ENCODE measurements around the gene GALM. TPM values are rescaled to one million over a fixed set of nuclear protein-coding genes. Genes with fewer than 3 reads are reported as not detected.
"Not testable (repeated sequence)": the region's sequence is repeated elsewhere in the genome, so short reads cannot be mapped to it uniquely, and the experiment has no call there.

Gene GALM
- total RNA-seq, 2 donors from 2014 or later = 16.1 to 45.0 TPM

DNA sequence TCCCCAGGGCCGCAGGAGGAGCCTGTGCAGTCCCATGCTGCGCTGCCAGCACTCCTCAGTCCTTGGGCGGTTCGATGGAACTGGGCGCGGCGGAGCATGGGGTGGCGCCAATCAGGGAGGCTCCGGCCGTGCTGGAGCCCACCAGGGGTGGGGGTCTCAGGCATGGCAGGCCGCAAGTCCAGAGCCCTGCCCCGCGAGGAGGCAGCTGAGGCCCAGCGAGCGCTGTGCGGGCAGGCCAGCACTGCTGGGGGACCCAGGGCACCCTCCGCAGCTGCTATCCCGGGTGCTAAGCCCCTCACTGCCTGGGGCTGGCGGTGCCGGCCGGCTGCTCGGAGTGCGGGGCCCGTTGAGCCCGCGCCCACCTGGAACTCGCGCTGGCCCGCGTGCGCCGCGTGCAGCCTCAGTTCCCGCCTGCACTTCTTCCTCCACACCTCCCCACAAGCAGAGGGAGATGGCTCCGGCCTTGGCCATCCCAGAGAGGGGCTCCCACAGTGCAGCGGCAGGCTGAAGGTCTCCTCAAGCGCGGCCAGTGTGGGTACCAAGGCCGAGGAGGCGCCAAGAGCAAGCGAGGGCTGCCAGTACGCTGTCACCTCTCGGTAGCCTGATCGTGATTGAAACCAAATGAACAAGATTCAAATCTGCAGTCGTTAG lies 22.8 kb upstream of the GALM start:
- ATAC-seq (no peak), DNase-seq (ENCODE audit: low spot score in 2 of 2) (no peak)
- peak overlapping the region; percentile 81 to 93 for H3K27ac Mint-ChIP-seq
- H3K9me3 Mint-ChIP-seq = peaks cover 4 to 10% of the 10 kb centered on the region in 2 donors
- H3K36me3 Mint-ChIP-seq = peaks cover 5 to 13% of the 10 kb centered on the region in 2 donors

DNA sequence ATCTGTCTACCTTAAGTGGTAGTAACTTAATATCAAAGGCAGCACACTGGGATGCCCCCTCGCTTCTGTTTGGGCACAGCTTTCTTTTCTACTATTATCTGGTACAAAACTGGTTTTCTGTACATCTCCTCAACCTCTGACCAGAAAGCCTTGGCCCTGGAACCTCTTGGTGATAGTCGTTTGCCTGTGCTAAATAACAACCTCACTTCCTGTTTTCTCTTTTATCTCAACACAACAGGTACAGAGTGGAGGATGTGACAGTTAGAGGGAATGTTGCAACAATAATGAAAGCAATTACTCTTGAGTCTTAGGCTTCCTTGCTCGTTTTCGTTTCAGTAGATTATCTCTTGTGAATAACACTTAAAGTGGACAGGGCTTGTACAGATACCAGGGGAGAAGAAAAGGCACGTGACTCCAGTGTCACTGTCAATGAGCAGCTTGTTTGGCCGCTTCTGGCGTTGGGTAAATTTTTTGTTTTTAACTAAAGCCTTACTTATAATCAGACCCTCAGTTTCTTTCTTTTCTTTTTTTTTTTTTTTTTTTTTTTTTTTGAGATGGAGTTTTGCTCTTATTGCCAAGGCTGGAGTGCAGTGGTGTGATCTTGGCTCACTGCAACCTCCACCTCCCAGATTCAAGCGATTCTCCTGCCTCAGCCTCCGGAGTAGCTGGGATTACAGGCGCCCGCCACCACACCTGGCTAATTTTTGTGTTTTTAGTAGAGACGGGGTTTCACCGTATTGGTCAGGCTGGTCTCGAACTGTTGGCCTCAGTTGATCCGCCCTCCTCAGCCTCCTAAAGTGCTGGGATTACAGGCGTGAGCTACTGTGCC lies 22.0 kb upstream of the GALM start:
- peak; percentile 50 to 55 for ATAC-seq
- H3K9me3 Mint-ChIP-seq = peaks cover 4 to 18% of the 10 kb centered on the region in 2 donors
- H3K36me3 Mint-ChIP-seq = peaks cover 5 to 20% of the 10 kb centered on the region in 2 donors
- not testable (repeated sequence) for DNase-seq (ENCODE audit: low spot score in 2 of 2)
- peak overlapping the region; percentile 81 to 93 for H3K27ac Mint-ChIP-seq

DNA sequence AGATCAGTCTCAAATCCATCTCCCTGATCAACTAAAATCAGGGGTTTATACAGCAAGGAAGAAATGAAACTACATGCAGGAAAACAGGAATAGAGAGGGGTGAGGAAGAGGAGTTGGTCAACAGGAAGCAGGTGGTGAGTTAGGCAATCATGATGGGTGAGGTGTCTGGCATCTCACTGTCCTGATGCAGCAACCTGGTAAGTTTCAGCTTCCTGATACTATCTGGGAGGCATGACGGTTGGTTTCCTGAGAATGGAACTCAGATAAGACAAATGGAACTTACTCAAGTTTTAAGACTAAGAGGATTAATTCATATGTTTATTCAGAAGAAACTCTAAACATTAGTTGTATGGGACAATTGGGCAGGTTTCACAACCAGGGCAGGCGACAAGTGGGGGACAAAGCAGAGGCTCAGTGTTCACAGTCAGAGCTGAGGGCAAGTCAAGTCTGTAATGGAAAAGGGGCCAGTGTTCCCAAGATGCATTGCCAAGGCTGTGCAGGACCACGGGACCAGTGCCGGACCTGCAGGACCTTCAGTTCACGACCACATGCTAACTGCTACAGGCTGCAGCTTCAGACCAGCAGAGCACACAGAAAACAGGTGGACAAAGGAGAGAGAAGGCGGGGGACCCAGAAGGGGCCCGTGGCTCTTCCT lies 17.7 kb upstream of the GALM start:
- H3K9me3 Mint-ChIP-seq = peaks cover 4 to 19% of the 10 kb centered on the region in 2 donors
- H3K27ac Mint-ChIP-seq = peak overlapping the region; percentile 20 to 58
- peak in 1 of 2 donors; percentile 24 for ATAC-seq

DNA sequence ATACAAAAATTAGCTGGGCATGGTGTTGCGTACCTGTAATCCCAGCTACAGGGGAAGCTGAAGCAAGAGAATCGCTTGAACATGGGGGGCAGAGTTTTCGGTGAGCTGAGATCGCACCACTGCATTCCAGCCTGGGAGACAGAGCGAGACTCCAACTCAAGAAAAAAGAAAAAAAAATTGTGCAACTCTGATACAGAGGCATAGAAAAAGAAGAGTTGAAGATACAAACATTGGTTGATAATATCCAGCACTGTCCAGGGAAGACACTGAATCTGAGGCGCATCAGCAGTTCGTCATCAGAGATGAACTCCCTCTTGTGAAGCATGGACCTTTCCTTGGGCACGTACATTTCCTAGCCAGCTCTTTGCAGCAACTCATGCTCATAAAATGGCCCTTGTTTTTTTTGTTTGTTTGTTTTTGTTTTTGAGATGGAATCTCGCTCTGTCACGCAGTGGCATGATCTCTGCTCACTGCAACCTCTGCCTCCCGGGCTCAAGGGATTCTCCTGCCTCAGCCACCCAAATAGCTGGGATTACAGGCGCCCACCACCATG lies 16.7 kb upstream of the GALM start:
- DNase-seq (ENCODE audit: low spot score in 2 of 2) (no peak), ATAC-seq (no peak)
- H3K36me3 Mint-ChIP-seq = peaks cover 0 to 15% of the 10 kb centered on the region in 2 donors
- peaks cover 0 to 15% of the 10 kb centered on the region in 2 donors for H3K9me3 Mint-ChIP-seq
- H3K27ac Mint-ChIP-seq = no peak overlapping the region

More for the DNA sequence above, 17.7 kb upstream of the GALM start:
- peaks cover 5 to 22% of the 10 kb centered on the region in 2 donors for H3K36me3 Mint-ChIP-seq
- DNase-seq (ENCODE audit: low spot score in 2 of 2) = no peak

DNA sequence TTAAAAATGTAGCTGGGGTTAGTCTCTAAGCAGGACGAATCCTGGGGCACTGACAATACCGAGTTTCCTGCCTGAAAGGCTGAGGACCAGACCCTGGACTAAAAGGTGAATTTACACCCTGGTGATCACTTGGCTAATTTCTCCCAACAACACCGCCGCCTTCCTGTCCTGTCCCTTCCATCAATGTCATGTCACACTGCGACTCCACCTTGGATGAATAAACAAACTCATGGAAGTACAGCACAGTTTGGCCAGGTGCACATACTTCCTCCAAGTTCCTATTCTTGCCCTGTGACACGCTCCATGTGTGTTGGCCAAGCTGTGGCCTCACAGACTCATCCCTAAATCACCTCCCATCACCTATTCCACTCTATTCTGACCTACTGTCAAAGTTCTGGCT lies 15.9 kb upstream of the GALM start:
- ATAC-seq = no peak
- no peak overlapping the region for H3K27ac Mint-ChIP-seq

DNA sequence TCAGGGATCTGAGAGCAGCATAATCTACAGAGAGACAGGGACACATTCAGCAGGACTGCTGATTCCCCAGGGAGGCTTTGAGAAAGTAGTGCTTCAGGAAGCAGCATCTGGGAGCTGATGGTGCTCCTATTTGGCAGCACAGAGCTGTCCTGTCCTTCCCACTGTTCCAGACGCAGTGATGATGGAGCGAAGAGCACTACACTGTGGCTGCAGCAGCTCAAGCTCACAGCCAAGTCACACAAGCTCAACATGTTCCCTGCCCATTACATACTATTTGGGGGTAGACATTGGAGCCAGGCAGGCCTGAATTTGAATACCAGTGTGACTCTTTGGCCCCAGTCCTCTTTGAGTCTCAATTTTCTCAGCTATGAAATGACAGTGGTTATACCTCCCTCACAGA lies 15.2 kb upstream of the GALM start:
- H3K27ac Mint-ChIP-seq = no peak overlapping the region
- H3K9me3 Mint-ChIP-seq = peaks cover 4 to 16% of the 10 kb centered on the region in 2 donors
- DNase-seq (ENCODE audit: low spot score in 2 of 2) (no peak), ATAC-seq (no peak)
- peaks cover 4 to 16% of the 10 kb centered on the region in 2 donors for H3K36me3 Mint-ChIP-seq

More for the DNA sequence above, 15.9 kb upstream of the GALM start:
- Mint-ChIP-seq H3K9me3 (peaks cover 4 to 15% of the 10 kb centered on the region in 2 donors), H3K36me3 (peaks cover 4 to 15% of the 10 kb centered on the region in 2 donors)
- no peak for DNase-seq (ENCODE audit: low spot score in 2 of 2)

DNA sequence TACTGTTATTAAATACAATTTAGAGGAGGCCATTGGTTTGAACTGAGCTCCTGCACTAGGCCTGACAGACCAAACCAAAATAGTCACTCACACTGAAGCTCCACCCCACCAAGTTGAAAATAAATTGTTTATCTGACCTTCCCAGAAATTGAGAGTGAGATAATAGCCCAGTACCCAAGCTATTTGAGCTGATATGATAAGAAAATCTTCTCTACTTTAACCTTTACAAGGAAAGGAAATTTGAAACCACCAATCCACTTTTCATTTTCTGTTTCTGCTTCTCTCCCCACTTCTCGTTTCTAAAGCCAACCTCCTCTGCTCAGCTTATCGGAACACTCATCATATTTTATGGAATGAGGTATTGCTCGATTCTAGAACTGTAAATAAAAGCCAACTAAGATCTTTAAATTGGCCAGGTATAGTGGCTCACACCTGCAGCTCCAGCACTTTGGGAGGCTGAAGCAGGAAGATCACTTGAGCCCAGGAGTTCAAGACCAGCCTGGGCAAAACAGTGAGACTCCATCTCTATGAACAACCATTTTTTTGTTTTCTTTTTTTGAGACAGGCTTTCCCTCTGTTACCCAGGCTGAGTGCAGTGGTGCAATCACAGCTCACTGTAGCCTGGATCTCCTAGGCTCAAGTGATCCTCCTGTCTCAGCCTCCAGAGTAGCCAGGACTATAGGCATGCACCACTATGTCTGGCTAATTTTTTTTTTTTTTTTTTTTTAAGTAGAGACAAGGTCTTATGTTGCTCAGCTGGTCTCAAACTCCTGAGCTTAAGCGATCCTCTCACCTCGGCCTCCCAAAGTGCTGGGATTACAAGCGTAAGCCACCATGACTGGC lies 13.3 kb upstream of the GALM start:
- H3K9me3 Mint-ChIP-seq = peaks cover 4 to 21% of the 10 kb centered on the region in 2 donors
- no peak for DNase-seq (ENCODE audit: low spot score in 2 of 2)
- ATAC-seq = peak in 1 of 2 donors; percentile 20
- peak overlapping the region; percentile 65 to 83 for H3K27ac Mint-ChIP-seq
- H3K36me3 Mint-ChIP-seq = peaks cover 4 to 25% of the 10 kb centered on the region in 2 donors

DNA sequence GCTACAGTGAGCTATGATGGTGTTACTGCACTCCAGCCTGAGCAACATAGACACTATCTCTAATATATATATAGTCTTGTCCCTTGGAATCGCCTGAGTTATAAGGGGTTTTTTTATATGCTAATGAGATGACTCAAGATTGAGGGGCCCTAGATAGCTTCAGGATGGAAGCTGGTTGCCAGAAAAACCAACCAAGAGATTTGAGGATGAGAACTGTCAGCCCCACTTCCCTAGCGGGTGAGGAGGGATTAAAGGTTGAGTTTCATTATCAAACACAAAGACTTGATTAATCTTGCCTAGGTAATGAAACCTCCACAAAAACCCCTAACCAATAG lies 12.6 kb upstream of the GALM start:
- H3K27ac Mint-ChIP-seq = peak overlapping the region; percentile 65 to 83
- ATAC-seq (peak in 1 of 2 donors; percentile 64), DNase-seq (ENCODE audit: low spot score in 2 of 2) (no peak)
- peaks cover 4 to 16% of the 10 kb centered on the region in 2 donors for H3K9me3 Mint-ChIP-seq
- H3K36me3 Mint-ChIP-seq = peaks cover 4 to 21% of the 10 kb centered on the region in 2 donors

DNA sequence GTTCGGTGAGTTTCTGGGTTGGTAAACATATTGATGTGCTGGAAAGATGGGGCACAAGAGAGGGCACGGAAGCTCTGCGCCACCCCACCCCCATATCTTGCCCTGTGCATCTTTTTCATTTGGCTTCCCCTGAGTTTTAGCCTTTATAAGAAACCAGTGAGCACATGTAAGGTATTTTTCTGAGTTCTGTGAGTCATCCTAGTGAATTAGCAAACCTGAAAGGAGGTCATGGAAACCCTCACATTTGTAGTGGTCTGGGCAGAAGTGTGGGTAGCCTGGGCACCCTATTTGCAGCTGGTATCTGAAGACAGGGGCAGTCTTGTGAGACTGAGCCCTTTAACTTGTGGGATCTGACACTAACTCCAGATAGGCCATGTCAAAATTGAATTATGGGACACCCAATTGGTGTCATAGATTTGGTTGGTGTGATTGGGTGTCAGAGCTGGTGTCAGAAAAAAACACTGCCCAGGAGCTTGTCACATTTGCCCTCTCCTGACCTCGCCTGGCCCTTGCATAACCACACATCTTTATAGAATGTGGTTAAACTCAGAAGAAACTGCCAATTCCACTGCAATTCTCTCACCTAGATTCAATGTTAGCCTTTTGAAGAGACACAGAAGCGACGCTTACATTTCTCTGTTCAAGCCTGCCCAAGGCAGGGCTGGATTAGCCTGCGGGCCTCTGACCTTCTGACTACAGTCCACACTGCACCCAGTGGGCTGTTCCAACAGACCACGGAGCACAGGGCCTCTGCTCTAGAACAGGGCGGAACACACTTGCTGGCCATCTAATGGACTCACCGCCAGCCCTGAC lies 12.0 kb upstream of the GALM start:
- Mint-ChIP-seq H3K27ac (peak overlapping the region; percentile 65 to 83), H3K36me3 (peaks cover 4 to 16% of the 10 kb centered on the region in 2 donors), H3K9me3 (peaks cover 4 to 11% of the 10 kb centered on the region in 2 donors)
- peak; percentile 85 for ATAC-seq
- DNase-seq (ENCODE audit: low spot score in 2 of 2) = peak; percentile 61 to 79

DNA sequence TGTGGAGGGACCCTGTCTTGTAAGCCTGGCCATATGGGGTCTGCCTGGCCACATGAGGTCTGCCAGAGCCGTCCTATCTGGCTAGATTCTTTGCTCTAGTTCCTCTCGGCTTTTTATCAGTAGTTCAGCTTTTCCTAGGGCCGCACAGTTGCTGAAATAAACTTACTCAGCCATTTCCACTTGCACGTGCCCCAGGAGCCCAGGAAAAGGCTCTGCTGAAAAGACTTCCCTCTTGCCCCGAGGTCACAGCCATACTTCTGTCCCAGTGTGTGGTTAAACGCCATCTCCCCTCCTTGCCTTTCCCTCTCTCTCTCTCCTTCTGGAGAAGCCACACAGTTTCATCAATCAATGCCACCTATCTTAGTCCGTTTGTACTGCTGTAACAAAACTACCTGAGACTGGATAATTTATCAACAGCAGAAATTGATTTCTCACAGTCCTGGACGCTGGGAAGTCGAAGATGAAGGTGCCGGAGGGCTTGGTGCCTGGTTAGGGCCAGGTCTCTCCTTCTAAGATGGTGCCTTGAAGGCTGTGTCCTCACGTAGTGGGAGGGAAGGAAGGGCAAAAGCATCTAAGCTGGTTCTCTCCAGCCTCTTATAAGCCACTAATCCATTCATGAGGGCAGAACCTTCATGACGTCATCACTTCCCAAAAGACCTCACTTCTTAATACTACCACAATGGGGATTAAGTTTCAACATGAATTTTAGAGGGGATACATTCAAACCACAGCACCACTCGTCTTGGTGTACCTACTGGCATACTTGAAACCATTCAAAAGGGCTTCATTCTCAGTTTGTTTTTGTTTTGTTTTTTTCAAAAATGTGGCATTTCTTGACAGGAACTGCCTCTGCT lies 11.2 kb upstream of the GALM start:
- no peak for ATAC-seq
- DNase-seq (ENCODE audit: low spot score in 2 of 2) = no peak
- peaks cover 4 to 15% of the 10 kb centered on the region in 2 donors for H3K9me3 Mint-ChIP-seq

DNA sequence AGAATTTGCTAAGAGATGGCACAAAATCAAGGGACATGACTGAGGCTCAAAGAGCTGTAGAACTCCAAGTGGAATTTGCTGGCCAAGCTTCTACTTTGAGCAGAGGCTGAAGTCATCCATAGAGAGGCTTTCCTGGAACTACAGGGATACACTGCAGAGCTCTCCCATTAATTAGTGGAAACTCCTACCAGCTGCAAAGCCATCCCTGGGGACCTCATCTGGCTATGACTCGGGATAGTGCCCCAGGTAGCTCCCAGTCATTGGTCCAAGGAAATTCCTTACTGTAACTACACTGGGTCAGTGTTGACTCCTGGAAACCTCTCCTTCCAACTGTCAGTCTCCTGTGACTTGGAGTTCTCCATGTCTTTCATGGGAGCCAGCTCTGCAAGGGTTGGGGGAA lies 10.5 kb upstream of the GALM start:
- ATAC-seq (no peak), DNase-seq (ENCODE audit: low spot score in 2 of 2) (no peak)
- Mint-ChIP-seq H3K27ac (peak overlapping the region in 1 of 2 donors; percentile 83), H3K36me3 (peaks cover 4 to 22% of the 10 kb centered on the region in 2 donors), H3K9me3 (peaks cover 4 to 15% of the 10 kb centered on the region in 2 donors)

More for the DNA sequence above, 11.2 kb upstream of the GALM start:
- Mint-ChIP-seq H3K36me3 (peaks cover 4 to 22% of the 10 kb centered on the region in 2 donors), H3K27ac (peak overlapping the region; percentile 65 to 83)

DNA sequence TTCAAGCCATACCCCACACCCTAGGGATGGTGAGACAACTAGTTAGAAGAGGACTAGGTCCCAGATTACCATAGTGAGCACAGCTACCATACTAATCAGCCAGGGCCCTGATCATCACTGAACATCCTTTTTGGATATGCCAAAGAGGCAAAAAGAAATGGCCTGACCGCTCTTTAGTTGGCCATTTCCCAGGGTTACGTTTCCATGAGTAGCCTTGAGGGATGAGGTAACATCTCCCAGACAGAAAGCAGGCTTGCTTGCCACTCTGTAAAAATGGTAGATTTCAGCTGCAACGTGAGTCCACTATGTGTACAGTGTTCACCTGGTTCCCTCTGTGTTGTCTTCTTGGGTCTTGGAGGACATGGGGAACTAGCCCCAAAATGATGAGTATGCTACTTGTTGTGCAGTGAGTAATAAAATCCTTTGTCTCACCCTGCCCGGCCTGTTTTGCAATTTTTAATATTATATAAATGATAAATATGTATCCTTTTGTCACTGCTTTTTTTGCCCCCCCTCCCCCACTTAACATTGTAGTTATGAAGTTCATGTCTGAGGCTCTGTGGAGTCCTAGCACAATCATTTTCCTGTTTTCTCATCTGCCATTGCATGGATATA lies 8.9 kb upstream of the GALM start:
- ATAC-seq (no peak), DNase-seq (ENCODE audit: low spot score in 2 of 2) (no peak)
- H3K9me3 Mint-ChIP-seq = peaks cover 4 to 15% of the 10 kb centered on the region in 2 donors
- peaks cover 4 to 22% of the 10 kb centered on the region in 2 donors for H3K36me3 Mint-ChIP-seq
- no peak overlapping the region for H3K27ac Mint-ChIP-seq

DNA sequence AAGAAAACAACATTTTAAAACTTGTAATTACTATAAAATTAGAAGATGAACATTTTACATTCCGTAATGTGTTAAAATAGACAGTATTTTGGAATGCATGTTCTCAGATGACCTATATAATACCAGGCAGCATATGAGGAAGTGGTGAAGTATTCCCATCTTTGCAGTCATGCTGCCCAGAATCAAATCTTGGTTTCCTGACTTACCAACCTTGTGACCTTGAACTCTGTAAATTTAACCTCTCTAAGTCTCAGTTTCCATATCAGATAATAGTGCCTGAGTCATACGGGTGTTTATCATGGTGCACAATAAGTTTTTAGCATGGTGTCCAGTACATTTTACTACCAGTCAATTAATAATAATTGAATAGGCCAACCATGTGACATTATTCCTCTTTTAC lies 7.3 kb upstream of the GALM start:
- peaks cover 4 to 22% of the 10 kb centered on the region in 2 donors for H3K36me3 Mint-ChIP-seq

DNA sequence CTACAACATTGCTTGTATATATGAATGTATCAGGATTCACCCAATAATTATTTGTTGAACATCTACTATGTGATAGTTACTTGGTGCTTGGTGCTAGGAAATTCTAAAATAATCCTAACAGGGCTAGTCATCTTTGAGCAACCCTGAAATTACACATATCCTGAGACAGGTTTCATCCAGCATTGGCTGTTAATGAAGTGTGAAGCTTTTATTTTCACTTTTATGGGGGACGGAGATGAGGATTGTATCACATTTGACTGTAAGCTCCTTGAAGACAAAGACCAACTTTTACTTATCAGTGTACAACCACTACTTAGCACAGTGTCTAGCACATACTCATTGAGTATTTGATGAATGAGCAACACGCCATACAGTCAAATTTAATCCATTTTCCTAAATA lies 6.8 kb upstream of the GALM start:
- no peak overlapping the region for H3K27ac Mint-ChIP-seq
- H3K9me3 Mint-ChIP-seq = peaks cover 4 to 15% of the 10 kb centered on the region in 2 donors
- ATAC-seq = peak in 1 of 2 donors; percentile 5
- H3K36me3 Mint-ChIP-seq = peaks cover 4 to 22% of the 10 kb centered on the region in 2 donors
- no peak for DNase-seq (ENCODE audit: low spot score in 2 of 2)

More for the DNA sequence above, 7.3 kb upstream of the GALM start:
- ATAC-seq = no peak
- H3K9me3 Mint-ChIP-seq = peaks cover 4 to 15% of the 10 kb centered on the region in 2 donors
- DNase-seq (ENCODE audit: low spot score in 2 of 2) = no peak
- H3K27ac Mint-ChIP-seq = no peak overlapping the region
